Activated CD8-positive, alpha-beta memory T cell treated with anti-CD3 and anti-CD28 coated beads, Interleukin-2, amount 10 ng/mL, durations not matched to agents 7 days and 5 days (primary cell): ENCODE results near the gene KCNJ16. TPM values are rescaled to one million over a fixed set of nuclear protein-coding genes. Genes with fewer than 3 reads are reported as not detected.

Experiments used
- ATAC-seq: fragments of 150-1000 bp; cut with Tn5 transposase; one replicate; pipeline ENCODE4 v1.10.0; 2021; ENCODE audit warnings: moderate library complexity
- CTCF ChIA-PET: fragments of 350-600 bp; sonication (Branson Sonifier 250); formaldehyde crosslinking; loops from one replicate; lab custom pipeline; 2021; ENCODE audit warnings: antibody characterized with exemption; lab: Charles Lee
- DNase-seq: peaks from one replicate; pipeline ENCODE4 v3.0.0-alpha.2; 2020
- H3K27ac Mint-ChIP-seq: one replicate; pipeline ENCODE4 v1.8.0; 2021; ENCODE audit warnings: mild to moderate bottlenecking, mixed read lengths
- H3K27me3 Mint-ChIP-seq: one replicate; pipeline ENCODE4 v1.8.0; 2021; ENCODE audit warnings: mixed read lengths
- H3K36me3 Mint-ChIP-seq: one replicate; pipeline ENCODE4 v1.8.0; 2021; ENCODE audit warnings: mild to moderate bottlenecking, mixed read lengths
- H3K4me1 Mint-ChIP-seq: one replicate; pipeline ENCODE4 v1.8.0; 2021; ENCODE audit warnings: mixed read lengths
- H3K4me3 Mint-ChIP-seq: one replicate; pipeline ENCODE4 v1.8.0; 2021; ENCODE audit warnings: mild to moderate bottlenecking, moderate library complexity, mixed read lengths
- H3K9me3 Mint-ChIP-seq: one replicate; pipeline ENCODE4 v1.8.0; 2022; ENCODE audit warnings: low read depth, mixed read lengths
- total RNA-seq, 2 experiments: library from RNA; stranded (reverse); gene quantifications; one replicate each; pipeline ENCODE4 v1.2.3, GENCODE V29; 2021

Gene KCNJ16
- total RNA-seq, 2 experiments from 2014 or later = not detected

- H3K4me3 Mint-ChIP-seq = no peak overlapping the region
- H3K9me3 Mint-ChIP-seq = no peaks in the 10 kb centered on the region
- ATAC-seq = no peak
- no peaks in the 10 kb centered on the region for H3K27me3 Mint-ChIP-seq
- no peaks in the 10 kb centered on the region for H3K4me1 Mint-ChIP-seq
- no peak overlapping the region for H3K27ac Mint-ChIP-seq
- no peaks in the 10 kb centered on the region for H3K36me3 Mint-ChIP-seq
- DNase-seq = no peak
- CTCF ChIA-PET = no interaction called here
Observed at GRCh38 chr17:70049801-70050591, 25.0 kb upstream of the KCNJ16 start.

GRCh38 chr17:70050931-70051330 is 24.1 kb upstream of the KCNJ16 start:
- no peak overlapping the region for H3K4me3 Mint-ChIP-seq
- no peak for DNase-seq
- H3K36me3 Mint-ChIP-seq = no peaks in the 10 kb centered on the region
- no peak overlapping the region for H3K27ac Mint-ChIP-seq
- CTCF ChIA-PET = no interaction called here
- no peak for ATAC-seq
- no peaks in the 10 kb centered on the region for H3K4me1 Mint-ChIP-seq
- H3K9me3 Mint-ChIP-seq = no peaks in the 10 kb centered on the region
- no peaks in the 10 kb centered on the region for H3K27me3 Mint-ChIP-seq

- Mint-ChIP-seq H3K4me3 (no peak overlapping the region), H3K4me1 (no peaks in the 10 kb centered on the region), H3K27ac (no peak overlapping the region), H3K9me3 (no peaks in the 10 kb centered on the region), H3K36me3 (no peaks in the 10 kb centered on the region), H3K27me3 (no peaks in the 10 kb centered on the region)
- DNase-seq (no peak), ATAC-seq (no peak)
- CTCF ChIA-PET = no interaction called here
Observed at GRCh38 chr17:70053241-70054234, 21.5 kb upstream of the KCNJ16 start.

GRCh38 chr17:70055000-70055399 is 20.0 kb upstream of the KCNJ16 start:
- ATAC-seq = no peak
- CTCF ChIA-PET = no interaction called here
- Mint-ChIP-seq H3K9me3 (no peaks in the 10 kb centered on the region), H3K36me3 (no peaks in the 10 kb centered on the region), H3K4me1 (no peaks in the 10 kb centered on the region), H3K27ac (no peak overlapping the region), H3K27me3 (no peaks in the 10 kb centered on the region), H3K4me3 (no peak overlapping the region)
- DNase-seq = no peak

- CTCF ChIA-PET = no interaction called here
- Mint-ChIP-seq H3K4me3 (no peak overlapping the region), H3K4me1 (no peaks in the 10 kb centered on the region), H3K27ac (no peak overlapping the region), H3K36me3 (no peaks in the 10 kb centered on the region), H3K27me3 (no peaks in the 10 kb centered on the region), H3K9me3 (no peaks in the 10 kb centered on the region)
- DNase-seq (no peak), ATAC-seq (no peak)
Observed at GRCh38 chr17:70059071-70059470, 16.0 kb upstream of the KCNJ16 start.

- no peaks in the 10 kb centered on the region for H3K4me1 Mint-ChIP-seq
- H3K27ac Mint-ChIP-seq = no peak overlapping the region
- H3K9me3 Mint-ChIP-seq = no peaks in the 10 kb centered on the region
- no peaks in the 10 kb centered on the region for H3K27me3 Mint-ChIP-seq
- H3K36me3 Mint-ChIP-seq = no peaks in the 10 kb centered on the region
- DNase-seq (no peak), ATAC-seq (no peak)
- H3K4me3 Mint-ChIP-seq = no peak overlapping the region
- CTCF ChIA-PET = no interaction called here
Observed at GRCh38 chr17:70059649-70060048, 15.4 kb upstream of the KCNJ16 start.

- H3K9me3 Mint-ChIP-seq = no peaks in the 10 kb centered on the region
- CTCF ChIA-PET = no interaction called here
- DNase-seq = no peak
- H3K27me3 Mint-ChIP-seq = no peaks in the 10 kb centered on the region
- H3K27ac Mint-ChIP-seq = no peak overlapping the region
- H3K4me3 Mint-ChIP-seq = no peak overlapping the region
- no peaks in the 10 kb centered on the region for H3K4me1 Mint-ChIP-seq
- H3K36me3 Mint-ChIP-seq = no peaks in the 10 kb centered on the region
- no peak for ATAC-seq
Observed at GRCh38 chr17:70060415-70060814, 14.6 kb upstream of the KCNJ16 start.

- ATAC-seq (no peak), DNase-seq (no peak)
- H3K9me3 Mint-ChIP-seq = no peaks in the 10 kb centered on the region
- no peaks in the 10 kb centered on the region for H3K27me3 Mint-ChIP-seq
- no peaks in the 10 kb centered on the region for H3K4me1 Mint-ChIP-seq
- no peak overlapping the region for H3K27ac Mint-ChIP-seq
- CTCF ChIA-PET = no interaction called here
- no peaks in the 10 kb centered on the region for H3K36me3 Mint-ChIP-seq
- H3K4me3 Mint-ChIP-seq = no peak overlapping the region
Observed at GRCh38 chr17:70067134-70067533, 7.9 kb upstream of the KCNJ16 start.

GRCh38 chr17:70070305-70071027 is 4.6 kb upstream of the KCNJ16 start:
- Mint-ChIP-seq H3K4me1 (no peaks in the 10 kb centered on the region), H3K27ac (no peak overlapping the region)
- CTCF ChIA-PET = no interaction called here

GRCh38 chr17:70071127-70071526 is 3.9 kb upstream of the KCNJ16 start:
- Mint-ChIP-seq H3K36me3 (no peaks in the 10 kb centered on the region), H3K27me3 (no peaks in the 10 kb centered on the region), H3K4me1 (no peaks in the 10 kb centered on the region), H3K27ac (no peak overlapping the region), H3K9me3 (no peaks in the 10 kb centered on the region), H3K4me3 (no peak overlapping the region)
- CTCF ChIA-PET = no interaction called here
- no peak for ATAC-seq
- no peak for DNase-seq

More at GRCh38 chr17:70070305-70071027, 4.6 kb upstream of the KCNJ16 start:
- Mint-ChIP-seq H3K9me3 (no peaks in the 10 kb centered on the region), H3K4me3 (no peak overlapping the region), H3K27me3 (no peaks in the 10 kb centered on the region), H3K36me3 (no peaks in the 10 kb centered on the region)
- DNase-seq (no peak), ATAC-seq (no peak)

GRCh38 chr17:70071620-70072019 is 3.4 kb upstream of the KCNJ16 start:
- no peaks in the 10 kb centered on the region for H3K4me1 Mint-ChIP-seq
- H3K9me3 Mint-ChIP-seq = no peaks in the 10 kb centered on the region
- no peak overlapping the region for H3K27ac Mint-ChIP-seq
- CTCF ChIA-PET = no interaction called here
- no peak overlapping the region for H3K4me3 Mint-ChIP-seq
- DNase-seq (no peak), ATAC-seq (no peak)
- H3K36me3 Mint-ChIP-seq = no peaks in the 10 kb centered on the region
- no peaks in the 10 kb centered on the region for H3K27me3 Mint-ChIP-seq

- no peaks in the 10 kb centered on the region for H3K27me3 Mint-ChIP-seq
- CTCF ChIA-PET = no interaction called here
- DNase-seq (no peak), ATAC-seq (no peak)
- no peaks in the 10 kb centered on the region for H3K9me3 Mint-ChIP-seq
- H3K4me1 Mint-ChIP-seq = no peaks in the 10 kb centered on the region
- H3K4me3 Mint-ChIP-seq = no peak overlapping the region
- H3K27ac Mint-ChIP-seq = no peak overlapping the region
- H3K36me3 Mint-ChIP-seq = no peaks in the 10 kb centered on the region
Observed at GRCh38 chr17:70072546-70073309, 2.3 kb upstream of the KCNJ16 start.

GRCh38 chr17:70073310-70073709 is 1.7 kb upstream of the KCNJ16 start:
- no peak overlapping the region for H3K27ac Mint-ChIP-seq
- no peaks in the 10 kb centered on the region for H3K27me3 Mint-ChIP-seq

More at GRCh38 chr17:70073310-70073709, 1.7 kb upstream of the KCNJ16 start:
- Mint-ChIP-seq H3K4me3 (no peak overlapping the region), H3K9me3 (no peaks in the 10 kb centered on the region), H3K36me3 (no peaks in the 10 kb centered on the region), H3K4me1 (no peaks in the 10 kb centered on the region)
- ATAC-seq (no peak), DNase-seq (no peak)
- CTCF ChIA-PET = no interaction called here
